Measurements from ENCODE around the gene NKIRAS2.
A peak's percentile ranks its signal among the peaks of the same experiment; 100 is the strongest.

Gene NKIRAS2

DNA sequence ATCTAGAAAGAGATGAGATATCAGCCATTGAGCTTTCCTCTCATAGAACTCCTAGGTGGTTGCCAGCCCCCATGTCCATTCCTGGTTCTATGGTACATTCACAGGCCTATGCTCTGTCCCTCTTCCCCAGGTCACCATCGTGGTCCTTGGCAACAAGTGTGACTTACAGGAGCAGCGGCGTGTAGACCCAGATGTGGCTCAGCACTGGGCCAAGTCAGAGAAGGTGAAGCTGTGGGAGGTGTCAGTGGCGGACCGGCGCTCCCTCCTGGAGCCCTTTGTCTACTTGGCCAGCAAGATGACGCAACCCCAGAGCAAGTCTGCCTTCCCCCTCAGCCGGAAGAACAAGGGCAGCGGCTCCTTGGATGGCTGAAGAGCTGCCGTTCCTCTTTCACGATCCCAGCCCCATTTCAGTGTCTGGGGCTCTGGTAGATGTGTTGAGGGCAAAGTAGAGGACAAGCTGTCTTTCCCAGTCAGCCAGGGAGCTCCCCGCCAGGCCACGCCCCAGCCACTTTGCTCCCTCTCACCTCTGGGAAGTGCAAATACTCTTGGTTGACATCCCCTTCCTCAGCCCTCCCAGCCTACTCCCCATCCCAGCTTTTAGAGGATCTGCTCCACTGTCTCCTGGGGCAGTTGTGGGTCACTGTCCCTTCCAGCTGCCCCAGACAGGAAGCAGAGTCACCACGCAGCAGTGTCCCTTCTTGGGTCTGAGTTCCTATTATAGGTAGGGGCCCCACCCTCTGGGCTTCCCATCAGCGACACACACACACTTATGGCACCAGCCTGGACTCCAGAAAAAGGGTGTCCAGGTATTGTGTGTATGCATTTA is 3.8 kb downstream of the NKIRAS2 start:
- H4K20me1 ChIP-seq (ENCODE audit: insufficient read depth, low read length, poor library complexity, severe bottlenecking), result no peaks in the 10 kb centered on the region
- H3K4me1 ChIP-seq (ENCODE audit: insufficient read depth, low read length, poor library complexity, severe bottlenecking), result peaks cover 22% of the 10 kb centered on the region
- no peaks in the 10 kb centered on the region for H3K27me3 ChIP-seq (ENCODE audit: insufficient read depth, low read length, poor library complexity, severe bottlenecking)
- no peak overlapping the region for H2AFZ ChIP-seq (ENCODE audit: low read length)
- H3K9ac ChIP-seq (ENCODE audit: low read depth, low read length, poor library complexity, severe bottlenecking), result no peak overlapping the region
- no peak for TF ChIP-seq EZH2phosphoT487 (IDR thresholded peaks at IDR 0.05; ENCODE audit: borderline replicate concordance)
- TF ChIP-seq, protein P1, sequence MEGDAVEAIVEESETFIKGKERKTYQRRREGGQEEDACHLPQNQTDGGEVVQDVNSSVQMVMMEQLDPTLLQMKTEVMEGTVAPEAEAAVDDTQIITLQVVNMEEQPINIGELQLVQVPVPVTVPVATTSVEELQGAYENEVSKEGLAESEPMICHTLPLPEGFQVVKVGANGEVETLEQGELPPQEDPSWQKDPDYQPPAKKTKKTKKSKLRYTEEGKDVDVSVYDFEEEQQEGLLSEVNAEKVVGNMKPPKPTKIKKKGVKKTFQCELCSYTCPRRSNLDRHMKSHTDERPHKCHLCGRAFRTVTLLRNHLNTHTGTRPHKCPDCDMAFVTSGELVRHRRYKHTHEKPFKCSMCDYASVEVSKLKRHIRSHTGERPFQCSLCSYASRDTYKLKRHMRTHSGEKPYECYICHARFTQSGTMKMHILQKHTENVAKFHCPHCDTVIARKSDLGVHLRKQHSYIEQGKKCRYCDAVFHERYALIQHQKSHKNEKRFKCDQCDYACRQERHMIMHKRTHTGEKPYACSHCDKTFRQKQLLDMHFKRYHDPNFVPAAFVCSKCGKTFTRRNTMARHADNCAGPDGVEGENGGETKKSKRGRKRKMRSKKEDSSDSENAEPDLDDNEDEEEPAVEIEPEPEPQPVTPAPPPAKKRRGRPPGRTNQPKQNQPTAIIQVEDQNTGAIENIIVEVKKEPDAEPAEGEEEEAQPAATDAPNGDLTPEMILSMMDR (conservative IDR thresholded peaks at IDR 0.05; ENCODE audit: low read length), result no peak
- no peaks in the 10 kb centered on the region for H3K9me2 ChIP-seq (replicated peaks; ENCODE audit: low read depth, low read length)
- no peaks in the 10 kb centered on the region for H3K9me3 ChIP-seq (ENCODE audit: insufficient read depth, low read depth, low read length)
- no peak overlapping the region for H3K4me3 ChIP-seq (ENCODE audit: low read length, poor library complexity, severe bottlenecking)
- no peaks in the 10 kb centered on the region for H3F3A ChIP-seq (ENCODE audit: low read depth)
- H3K79me2 ChIP-seq (ENCODE audit: insufficient read depth, low read length), result peaks cover 20% of the 10 kb centered on the region
- H3K4me2 ChIP-seq (ENCODE audit: low read depth, low read length, poor library complexity, severe bottlenecking), result no peak overlapping the region
- H3K36me3 ChIP-seq (ENCODE audit: insufficient read depth, low read length), result peaks cover 6% of the 10 kb centered on the region; the same call in 1 of the 2 replicates

DNA sequence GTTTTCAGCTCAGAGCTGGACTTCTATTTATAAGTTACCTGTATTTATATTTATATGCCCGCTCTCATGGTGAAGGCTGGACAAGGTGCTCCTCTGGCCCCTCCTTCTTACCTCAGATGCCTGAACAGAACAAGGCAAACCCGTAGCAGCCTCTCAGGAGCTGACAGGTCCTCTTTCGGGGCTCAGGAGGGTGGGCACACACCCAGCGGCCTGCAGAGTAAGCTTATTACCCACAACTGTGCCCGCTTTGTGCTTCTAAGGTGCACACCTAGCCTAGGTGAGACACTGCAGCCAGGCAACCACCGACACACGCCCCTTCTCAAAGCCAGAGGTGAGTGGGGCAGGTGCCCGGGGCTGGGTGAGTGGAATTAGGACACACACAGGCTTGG is 5.3 kb downstream of the NKIRAS2 start:
- Histone ChIP-seq H3K9me2 (replicated peaks; ENCODE audit: low read depth, low read length) (no peaks in the 10 kb centered on the region), H4K20me1 (ENCODE audit: insufficient read depth, low read length, poor library complexity, severe bottlenecking) (no peaks in the 10 kb centered on the region), H3F3A (ENCODE audit: low read depth) (no peaks in the 10 kb centered on the region), H3K79me2 (ENCODE audit: insufficient read depth, low read length) (peaks cover 17% of the 10 kb centered on the region), H3K27me3 (ENCODE audit: insufficient read depth, low read length, poor library complexity, severe bottlenecking) (no peaks in the 10 kb centered on the region), H3K9me3 (ENCODE audit: insufficient read depth, low read depth, low read length) (no peaks in the 10 kb centered on the region), H2AFZ (ENCODE audit: low read length) (no peak overlapping the region), H3K9ac (ENCODE audit: low read depth, low read length, poor library complexity, severe bottlenecking) (no peak overlapping the region), H3K36me3 (ENCODE audit: insufficient read depth, low read length) (peaks cover 6% of the 10 kb centered on the region; the same call in 1 of the 2 replicates), H3K4me3 (ENCODE audit: low read length, poor library complexity, severe bottlenecking) (no peak overlapping the region), H3K4me1 (ENCODE audit: insufficient read depth, low read length, poor library complexity, severe bottlenecking) (peaks cover 18% of the 10 kb centered on the region), H3K4me2 (ENCODE audit: low read depth, low read length, poor library complexity, severe bottlenecking) (peak overlapping the region; percentile 16)
- no peak for TF ChIP-seq EZH2phosphoT487 (IDR thresholded peaks at IDR 0.05; ENCODE audit: borderline replicate concordance)
- TF ChIP-seq, protein P1 (conservative IDR thresholded peaks at IDR 0.05; ENCODE audit: low read length), result no peak

DNA sequence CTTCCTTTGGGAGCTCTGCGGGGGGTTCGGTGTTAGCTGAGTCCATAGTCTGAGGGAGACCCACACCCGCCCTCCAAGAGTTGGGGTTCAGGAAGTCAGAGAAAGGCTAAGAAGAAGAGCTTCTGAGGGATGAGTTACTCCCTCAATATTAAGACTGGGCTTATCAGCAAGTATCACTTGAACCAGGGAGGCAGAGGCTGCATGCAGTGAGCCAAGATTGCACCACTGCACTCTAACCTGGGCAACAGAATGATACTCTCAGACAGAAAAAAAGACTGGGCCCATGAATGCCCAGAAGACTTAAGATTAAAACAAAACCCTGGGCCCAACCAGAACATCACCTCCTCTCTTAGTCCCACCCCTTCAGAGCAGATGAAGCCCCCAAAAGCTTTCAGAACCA is 6.0 kb downstream of the NKIRAS2 start:
- H3K9ac ChIP-seq (ENCODE audit: low read depth, low read length, poor library complexity, severe bottlenecking), result no peak overlapping the region
- H3F3A ChIP-seq (ENCODE audit: low read depth), result no peaks in the 10 kb centered on the region
- no peaks in the 10 kb centered on the region for H4K20me1 ChIP-seq (ENCODE audit: insufficient read depth, low read length, poor library complexity, severe bottlenecking)
- H3K4me1 ChIP-seq (ENCODE audit: insufficient read depth, low read length, poor library complexity, severe bottlenecking), result peaks cover 16% of the 10 kb centered on the region
- H3K4me2 ChIP-seq (ENCODE audit: low read depth, low read length, poor library complexity, severe bottlenecking), result no peak overlapping the region
- no peak overlapping the region for H3K4me3 ChIP-seq (ENCODE audit: low read length, poor library complexity, severe bottlenecking)
- no peaks in the 10 kb centered on the region for H3K9me2 ChIP-seq (replicated peaks; ENCODE audit: low read depth, low read length)
- no peaks in the 10 kb centered on the region for H3K27me3 ChIP-seq (ENCODE audit: insufficient read depth, low read length, poor library complexity, severe bottlenecking)
- H2AFZ ChIP-seq (ENCODE audit: low read length), result no peak overlapping the region
- no peaks in the 10 kb centered on the region for H3K9me3 ChIP-seq (ENCODE audit: insufficient read depth, low read depth, low read length)
- TF ChIP-seq EZH2phosphoT487 (IDR thresholded peaks at IDR 0.05; ENCODE audit: borderline replicate concordance), result no peak
- peaks cover 6% of the 10 kb centered on the region; the same call in 1 of the 2 replicates for H3K36me3 ChIP-seq (ENCODE audit: insufficient read depth, low read length)
- H3K79me2 ChIP-seq (ENCODE audit: insufficient read depth, low read length), result peaks cover 10% of the 10 kb centered on the region

Data from Loucy (cell line).